Left kidney (tissue), 8 donors: ENCODE results near the gene ZCCHC3. TPM values are rescaled to one million over a fixed set of nuclear protein-coding genes. Genes with fewer than 3 reads are reported as not detected.
"Not testable (repeated sequence)": the region's sequence is repeated elsewhere in the genome, so short reads cannot be mapped to it uniquely, and the experiment has no call there.

ENCODE experiments used
- DNase-seq: peaks from one replicate; pipeline ENCODE4 v3.0.0-alpha.2; 2013
- long read RNA-seq, 8 donors: transcript quantifications; one replicate each; lab custom pipeline, GENCODE V29; 2026
- polyA plus RNA-seq: library from polyadenylated mRNA; unstranded; fragments of 120-200 nt; gene quantifications from one replicate; pipeline ENCODE4 v1.2.1, GENCODE V29; 2013; ENCODE audit not compliant: insufficient read length

ZCCHC3 gene
- polyA plus RNA-seq: 44.7 TPM
- long read RNA-seq, donor 1, transcript ZCCHC3-201 (1 exons, 3,354 nt): major isoform, 72 of 72 reads
- long read RNA-seq, donor 1, partial matches to known transcripts: 0 of 72 reads
- long read RNA-seq, donor 1, other reads (novel, unspliced or antisense): 0 of 72 reads
- long read RNA-seq, donor 2, transcript ZCCHC3-201 (1 exons, 3,354 nt): major isoform, 41 of 41 reads
- long read RNA-seq, donor 2, partial matches to known transcripts: 0 of 41 reads
- long read RNA-seq, donor 2, other reads (novel, unspliced or antisense): 0 of 41 reads
- long read RNA-seq, donor 3, transcript ZCCHC3-201 (1 exons, 3,354 nt): major isoform, 32 of 32 reads
- long read RNA-seq, donor 3, partial matches to known transcripts: 0 of 32 reads
- long read RNA-seq, donor 3, other reads (novel, unspliced or antisense): 0 of 32 reads
- long read RNA-seq, donor 4, transcript ZCCHC3-201 (1 exons, 3,354 nt): major isoform, 7 of 7 reads
- long read RNA-seq, donor 4, partial matches to known transcripts: 0 of 7 reads
- long read RNA-seq, donor 4, other reads (novel, unspliced or antisense): 0 of 7 reads
- long read RNA-seq, donor 5, transcript ZCCHC3-201 (1 exons, 3,354 nt): major isoform, 57 of 57 reads
- long read RNA-seq, donor 5, partial matches to known transcripts: 0 of 57 reads
- long read RNA-seq, donor 5, other reads (novel, unspliced or antisense): 0 of 57 reads
- long read RNA-seq, donor 6, transcript ZCCHC3-201 (1 exons, 3,354 nt): major isoform, 55 of 55 reads
- long read RNA-seq, donor 6, partial matches to known transcripts: 0 of 55 reads
- long read RNA-seq, donor 6, other reads (novel, unspliced or antisense): 0 of 55 reads
- long read RNA-seq, donor 7, transcript ZCCHC3-201 (1 exons, 3,354 nt): major isoform, 76 of 76 reads
- long read RNA-seq, donor 7, partial matches to known transcripts: 0 of 76 reads
- long read RNA-seq, donor 7, other reads (novel, unspliced or antisense): 0 of 76 reads
- long read RNA-seq, donor 8, transcript ZCCHC3-201 (1 exons, 3,354 nt): major isoform, 18 of 18 reads
- long read RNA-seq, donor 8, partial matches to known transcripts: 0 of 18 reads
- long read RNA-seq, donor 8, other reads (novel, unspliced or antisense): 0 of 18 reads

DNA sequence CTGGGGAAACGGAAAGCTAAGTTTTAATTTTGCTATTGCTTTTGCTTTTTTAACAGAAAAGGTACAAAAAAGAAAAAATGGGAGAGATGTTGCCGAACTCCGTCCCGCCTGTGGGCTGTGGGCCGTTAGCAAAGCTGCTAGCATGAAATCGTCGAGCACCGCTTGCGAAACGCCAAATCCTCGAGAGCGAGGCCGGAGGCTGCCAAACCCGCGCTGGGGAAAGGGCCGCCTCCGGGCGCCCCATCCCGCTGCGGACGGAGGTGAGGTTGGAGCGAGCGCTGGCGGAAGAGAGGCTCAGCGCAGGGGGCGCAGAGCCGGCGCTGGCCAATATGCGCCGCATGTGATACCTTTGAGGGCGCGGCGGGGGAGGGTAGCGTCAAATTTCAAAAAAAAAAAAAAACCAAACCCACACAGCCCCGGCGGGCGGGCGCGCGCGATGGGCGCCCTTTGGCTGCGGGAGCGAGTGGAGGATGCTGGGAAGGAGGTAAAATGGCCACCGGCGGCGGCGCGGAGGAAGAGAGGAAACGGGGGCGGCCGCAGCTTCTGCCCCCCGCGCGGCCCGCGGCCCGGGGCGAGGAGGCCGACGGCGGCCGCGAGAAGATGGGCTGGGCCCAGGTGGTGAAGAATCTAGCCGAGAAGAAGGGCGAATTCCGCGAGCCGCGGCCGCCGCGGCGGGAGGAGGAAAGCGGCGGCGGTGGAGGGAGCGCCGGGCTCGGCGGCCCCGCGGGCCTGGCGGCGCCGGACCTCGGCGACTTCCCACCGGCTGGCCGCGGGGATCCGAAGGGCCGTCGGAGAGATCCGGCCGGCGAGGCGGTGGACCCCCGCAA, at the start of gene ZCCHC3:
Gene ZCCHC3 (plus strand): TSS at position 473 of the 827 bp plus-strand sequence. CDS start 17 bp downstream, at position 490.
- DNase-seq: peak; percentile 95

GRCh38 chr20:251354-251753, 46.0 kb upstream of the ZCCHC3 start:
- no peak for DNase-seq

- no peak for DNase-seq
Measured at GRCh38 chr20:252801-253200, 44.6 kb upstream of the ZCCHC3 start.

DNA sequence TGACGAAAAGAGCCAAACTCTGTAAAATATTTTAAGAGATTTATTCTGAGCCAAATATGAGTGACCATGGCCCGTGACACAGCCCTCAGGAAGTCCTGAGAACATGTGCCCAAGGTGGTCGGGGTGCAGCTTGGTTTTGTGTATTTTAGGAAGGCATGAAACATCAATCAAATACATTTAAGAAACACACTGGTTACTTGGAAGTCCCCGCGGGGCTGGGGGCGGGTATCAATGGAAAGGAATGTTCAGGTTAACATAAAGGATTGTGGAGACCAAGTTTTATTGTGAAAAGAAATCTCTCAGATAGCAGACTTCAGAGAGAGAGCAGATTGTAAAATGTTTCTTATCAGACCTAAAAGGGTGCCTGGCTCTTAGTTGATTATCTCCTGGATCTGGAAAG, 43.9 kb upstream of the ZCCHC3 start:
- DNase-seq: not testable (repeated sequence)

GRCh38 chr20:257419-257818, 40.0 kb upstream of the ZCCHC3 start, which contains the start of gene DEFB132:
Gene DEFB132, plus strand, starts transcription at chr20:257724. Its CDS starts 55 bp downstream, at chr20:257779.
- DNase-seq: no peak

GRCh38 chr20:258269-258858, 39.0 kb upstream of the ZCCHC3 start:
- DNase-seq: no peak

DNA sequence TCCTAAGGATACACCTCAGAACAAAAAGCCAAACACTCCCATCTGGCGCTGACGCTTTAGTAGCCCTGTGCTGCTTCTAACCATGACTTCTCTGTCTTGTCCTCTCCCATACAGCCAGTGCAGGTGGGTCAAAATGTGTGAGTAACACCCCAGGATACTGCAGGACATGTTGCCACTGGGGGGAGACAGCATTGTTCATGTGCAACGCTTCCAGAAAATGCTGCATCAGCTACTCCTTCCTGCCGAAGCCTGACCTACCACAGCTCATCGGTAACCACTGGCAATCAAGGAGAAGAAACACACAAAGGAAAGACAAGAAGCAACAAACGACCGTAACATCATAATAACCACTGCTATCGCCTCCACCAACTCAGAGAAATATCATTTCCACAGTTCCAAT, 38.4 kb upstream of the ZCCHC3 start:
- no peak for DNase-seq

DNA sequence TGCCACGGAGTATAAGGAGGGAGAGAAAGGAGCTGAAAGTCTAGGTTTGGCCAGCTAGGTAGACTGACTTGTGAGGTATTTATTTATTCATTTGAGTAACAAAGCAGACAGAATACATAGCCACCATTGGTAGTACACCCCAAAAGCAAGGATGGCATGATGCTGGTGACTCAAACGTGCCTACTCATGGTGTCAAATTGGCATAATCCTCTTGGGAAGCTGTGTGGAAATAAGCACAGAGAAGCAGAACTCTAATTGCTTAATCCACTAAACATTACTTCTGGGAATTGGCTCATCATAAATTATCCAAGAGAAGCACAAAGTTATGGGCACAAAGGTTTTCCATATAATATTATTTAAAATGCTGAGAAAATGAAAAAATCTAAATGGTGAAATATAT, 37.4 kb upstream of the ZCCHC3 start:
- DNase-seq: no peak

DNA sequence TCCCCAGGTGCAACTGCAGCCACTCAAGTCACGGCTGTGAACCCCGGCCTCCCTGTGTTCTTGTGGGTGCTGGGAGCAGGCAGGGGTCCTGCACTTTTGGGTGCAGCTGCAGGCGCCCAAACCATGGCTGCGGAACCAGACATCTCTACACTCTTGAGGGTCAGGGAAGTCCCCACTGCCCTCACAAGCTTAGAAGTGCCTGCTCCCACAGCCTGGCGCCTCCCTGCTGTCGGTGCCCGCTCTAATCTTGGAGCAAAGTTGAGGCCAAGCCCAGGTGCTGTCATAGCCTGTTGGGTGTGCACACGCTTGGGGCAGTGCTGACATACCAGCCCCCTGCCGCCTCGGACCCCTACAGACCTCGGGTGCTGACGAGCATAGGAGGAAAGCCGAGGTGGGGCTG, 33.7 kb upstream of the ZCCHC3 start:
- no peak for DNase-seq

- DNase-seq: peak; percentile 83
Measured at GRCh38 chr20:266596-267562, 30.5 kb upstream of the ZCCHC3 start.

DNA sequence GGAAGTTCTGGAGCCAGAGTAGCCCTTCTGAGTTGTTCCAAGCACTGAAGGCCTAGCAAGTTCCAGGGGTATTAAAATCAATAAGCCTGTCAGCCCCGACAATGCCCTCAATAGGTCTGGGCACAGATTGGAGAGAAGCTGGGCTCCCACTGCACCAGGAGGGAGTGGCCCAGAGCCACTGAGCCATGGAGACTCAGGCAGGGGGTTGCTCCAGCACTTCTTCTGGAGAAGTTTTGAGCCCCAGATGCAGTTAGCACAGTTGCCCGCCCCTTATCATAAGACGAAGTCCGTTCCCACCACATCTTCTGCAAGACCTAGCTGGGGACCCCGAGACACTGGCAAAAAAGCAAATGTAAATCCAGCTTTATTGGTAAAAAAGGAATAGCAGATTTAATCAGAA, 26.9 kb upstream of the ZCCHC3 start:
- DNase-seq: no peak

GRCh38 chr20:271069-271468, 26.3 kb upstream of the ZCCHC3 start:
- no peak for DNase-seq

- no peak for DNase-seq
Measured at GRCh38 chr20:271528-271927, 25.8 kb upstream of the ZCCHC3 start.

DNA sequence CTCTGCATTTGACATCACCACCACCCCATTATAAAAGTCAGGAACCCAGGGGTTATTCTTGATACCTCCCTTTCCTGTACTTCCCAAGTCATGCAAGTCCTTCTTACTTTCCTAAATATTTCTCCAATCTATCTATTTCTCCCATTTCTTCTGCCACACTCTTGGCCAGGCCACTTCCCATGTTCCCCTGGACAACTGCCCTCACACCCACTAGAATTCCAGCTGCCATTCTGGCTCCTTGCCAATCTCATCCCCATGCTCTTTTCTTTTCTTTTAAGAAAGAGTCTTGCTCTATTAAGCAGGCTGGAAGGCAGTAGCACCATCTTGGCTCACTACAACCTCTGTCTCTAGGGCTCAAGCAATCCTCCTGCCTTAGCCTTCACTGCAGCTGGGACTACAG, 24.7 kb upstream of the ZCCHC3 start:
- no peak for DNase-seq

- no peak for DNase-seq
Measured at GRCh38 chr20:273884-274283, 23.5 kb upstream of the ZCCHC3 start.

DNA sequence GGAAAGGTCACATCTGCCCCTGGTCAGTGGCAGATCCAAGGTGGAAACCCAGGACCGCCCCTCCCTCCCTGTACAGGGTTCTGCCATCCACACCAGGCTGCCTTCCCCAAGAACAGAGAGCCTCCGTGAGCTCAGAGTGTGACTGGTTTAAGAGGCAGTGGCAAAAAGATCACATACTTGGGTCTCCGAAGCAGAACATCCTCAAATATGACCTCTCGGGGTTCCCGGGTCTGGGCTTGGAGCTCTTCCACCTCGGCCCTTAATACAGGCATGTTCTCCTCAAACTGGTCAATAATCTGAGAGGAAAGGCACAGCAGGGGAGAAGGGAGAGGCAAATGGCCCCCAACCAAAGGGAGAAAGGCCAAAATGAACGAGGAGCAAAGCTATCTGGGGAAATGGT, 21.6 kb upstream of the ZCCHC3 start:
- no peak for DNase-seq

DNA sequence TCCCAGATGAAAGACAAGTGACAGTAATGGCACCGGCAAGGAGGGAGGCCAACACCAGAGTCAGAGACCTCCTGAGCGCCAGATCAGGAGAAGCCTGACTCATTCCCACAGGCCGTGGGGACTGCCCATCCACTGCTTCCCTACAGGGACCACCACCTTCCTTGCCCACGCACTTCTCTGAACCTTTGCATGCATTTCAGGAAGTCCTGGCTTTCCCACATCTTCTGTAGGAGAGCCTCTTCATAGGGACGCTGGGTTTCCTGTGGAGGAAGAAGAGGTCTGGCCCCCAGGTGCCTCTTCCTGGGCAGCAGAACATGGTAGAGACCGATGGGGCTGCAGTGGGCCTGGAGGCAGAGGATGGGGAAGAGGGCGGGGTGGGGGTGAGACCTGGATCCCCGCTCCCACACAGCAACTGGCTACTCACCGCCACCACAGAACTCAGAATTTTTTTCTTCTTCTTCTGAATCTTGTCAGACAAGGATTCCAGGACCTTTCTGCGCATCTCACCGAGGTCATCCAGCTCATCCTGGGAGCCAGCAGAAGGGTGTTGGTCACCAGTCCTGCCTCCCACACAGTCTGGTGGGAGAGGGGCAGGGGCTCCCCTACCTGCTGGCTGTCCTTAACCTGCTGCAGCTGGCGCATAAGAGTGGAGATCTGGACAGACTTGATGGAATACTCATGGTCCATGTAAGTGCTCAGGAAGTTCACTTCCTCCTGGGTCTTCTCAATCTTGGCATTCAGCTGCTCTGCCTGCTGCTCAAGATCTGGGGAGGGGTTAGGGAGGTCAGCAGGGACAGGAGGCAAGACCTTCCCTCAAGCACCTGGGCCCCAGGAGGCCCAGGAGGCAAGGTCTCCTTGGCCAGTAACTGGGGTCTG, 20.5 kb upstream of the ZCCHC3 start:
- DNase-seq: no peak

DNA sequence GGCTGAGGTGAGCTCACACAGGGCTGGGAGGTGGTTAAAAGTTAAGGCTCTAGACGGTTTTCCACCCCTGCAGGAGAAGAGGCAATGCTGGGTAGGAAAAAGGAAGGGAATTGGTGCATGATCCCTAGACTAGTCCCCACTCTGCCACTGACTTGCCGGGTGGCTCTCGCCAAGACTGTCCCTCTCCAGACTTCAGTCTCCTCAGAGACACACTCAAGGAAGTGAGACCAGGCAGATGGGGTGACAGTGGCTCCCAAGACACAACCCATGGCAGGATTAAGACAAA, 19.9 kb upstream of the ZCCHC3 start:
- DNase-seq: no peak

DNA sequence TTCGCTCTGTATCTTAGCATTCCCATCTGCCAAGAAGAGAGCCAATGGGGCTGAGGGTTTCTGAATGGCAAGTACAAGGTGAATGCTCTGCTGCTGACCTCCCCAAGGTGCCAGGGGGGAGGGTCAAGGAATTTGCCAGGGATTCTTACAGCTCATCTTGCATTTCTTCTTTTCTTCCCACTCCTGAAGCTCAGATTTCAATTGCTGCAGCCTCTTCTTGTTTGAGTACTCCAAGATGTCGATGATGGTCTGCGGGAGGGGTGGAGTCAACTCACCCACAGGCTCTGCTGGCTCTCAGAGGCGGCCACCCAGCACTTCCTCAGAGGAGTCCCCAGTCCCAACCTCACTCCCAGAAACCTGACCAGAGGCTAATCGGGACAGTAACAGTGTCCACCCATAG, 19.2 kb upstream of the ZCCHC3 start:
- no peak for DNase-seq
